Stimulated activated CD8-positive, alpha-beta memory T cell treated with anti-CD3 and anti-CD28 coated beads, Interleukin-12 subunit alpha, Interleukin-12 subunit beta, amount 100 ng/mL, for 4 hours (primary cell): ENCODE data around the gene PTPRR.
"Not testable (repeated sequence)": the region's sequence is repeated elsewhere in the genome, so short reads cannot be mapped to it uniquely, and the experiment has no call there.

Experiments
- DNase-seq: peaks from one replicate; pipeline ENCODE4 v3.0.0-alpha.2; 2020; ENCODE audit warnings: low read depth

The PTPRR gene

DNA sequence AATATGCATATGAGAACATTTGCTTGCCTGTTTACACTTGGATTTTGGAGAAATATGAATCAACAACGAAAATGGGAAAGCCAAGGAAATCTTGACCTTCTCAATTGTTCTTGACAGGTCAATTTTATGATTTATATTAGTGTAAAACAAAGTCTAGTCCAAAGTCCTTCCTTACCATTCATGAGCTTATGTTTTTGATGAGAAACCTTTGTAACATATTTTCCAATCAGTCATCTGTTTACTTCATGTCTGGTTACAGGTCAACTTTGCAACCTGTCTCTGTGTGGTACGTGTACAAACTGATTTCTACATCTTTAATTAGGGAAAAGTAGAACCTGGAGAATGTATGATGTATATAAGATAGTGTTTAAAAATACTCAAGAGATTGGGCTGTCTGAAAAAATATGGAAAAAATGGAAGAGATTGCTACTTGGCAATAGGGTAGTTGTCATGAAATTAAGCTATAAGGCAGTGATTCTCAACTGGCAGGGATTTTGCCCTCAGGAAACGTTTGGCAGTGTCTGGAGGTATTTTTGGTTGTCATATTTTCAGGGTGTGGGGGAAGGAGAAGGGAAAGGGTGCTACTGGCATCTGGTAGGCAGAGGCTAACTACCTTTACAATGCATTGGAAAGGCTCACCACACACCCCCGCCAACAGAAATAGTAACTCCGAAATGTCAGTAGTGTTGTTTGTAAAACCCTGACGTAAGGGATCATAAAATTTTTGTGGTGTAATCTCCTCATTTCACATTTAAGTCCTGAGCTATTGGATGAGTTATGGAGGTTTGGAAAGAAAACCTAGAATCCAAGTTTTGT is 172.9 kb downstream of the PTPRR start:
- DNase-seq: no peak

DNA sequence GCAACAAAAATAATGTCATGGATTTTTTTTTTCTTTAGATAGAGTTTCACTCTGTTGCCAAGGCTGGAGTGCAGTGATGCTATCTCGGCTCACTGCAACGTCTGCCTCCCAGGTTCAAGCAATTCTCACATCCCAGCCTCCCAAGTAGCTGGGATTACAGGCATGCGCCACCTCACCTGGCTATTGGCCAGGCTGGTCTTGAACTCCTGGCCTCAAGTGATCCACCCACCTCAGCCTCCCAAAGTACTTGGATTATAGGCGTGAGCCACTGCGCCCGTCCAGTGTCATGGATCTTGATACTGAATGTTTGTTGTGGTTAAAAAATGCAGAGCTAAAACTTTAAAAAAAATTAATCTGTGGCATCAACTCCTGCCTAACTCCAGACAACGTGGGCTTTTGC is 175.5 kb downstream of the PTPRR start:
- no peak for DNase-seq

GRCh38 chr12:70744178-70744577 is 176.4 kb downstream of the PTPRR start:
- no peak for DNase-seq

GRCh38 chr12:70741256-70741655 is 179.3 kb downstream of the PTPRR start:
- no peak for DNase-seq

DNA sequence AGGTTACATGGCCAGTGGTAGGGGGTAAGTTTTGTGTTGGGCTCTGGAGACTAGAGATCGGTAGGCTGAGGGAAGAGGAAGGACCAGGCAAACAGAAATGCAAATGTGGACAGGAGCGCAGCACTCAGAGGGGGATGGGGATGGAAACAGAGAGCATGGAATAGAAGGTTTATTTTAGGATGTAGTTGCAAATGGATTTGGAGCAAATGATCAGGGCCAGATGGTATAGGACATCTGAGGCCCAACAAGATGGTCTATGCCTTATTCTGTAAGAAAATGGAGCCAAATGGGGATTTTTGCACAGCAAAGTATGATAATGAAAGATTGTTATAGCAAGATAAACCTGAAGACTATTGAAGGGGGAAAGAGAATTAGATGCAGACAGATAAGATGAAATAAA is 180.8 kb downstream of the PTPRR start:
- no peak for DNase-seq

DNA sequence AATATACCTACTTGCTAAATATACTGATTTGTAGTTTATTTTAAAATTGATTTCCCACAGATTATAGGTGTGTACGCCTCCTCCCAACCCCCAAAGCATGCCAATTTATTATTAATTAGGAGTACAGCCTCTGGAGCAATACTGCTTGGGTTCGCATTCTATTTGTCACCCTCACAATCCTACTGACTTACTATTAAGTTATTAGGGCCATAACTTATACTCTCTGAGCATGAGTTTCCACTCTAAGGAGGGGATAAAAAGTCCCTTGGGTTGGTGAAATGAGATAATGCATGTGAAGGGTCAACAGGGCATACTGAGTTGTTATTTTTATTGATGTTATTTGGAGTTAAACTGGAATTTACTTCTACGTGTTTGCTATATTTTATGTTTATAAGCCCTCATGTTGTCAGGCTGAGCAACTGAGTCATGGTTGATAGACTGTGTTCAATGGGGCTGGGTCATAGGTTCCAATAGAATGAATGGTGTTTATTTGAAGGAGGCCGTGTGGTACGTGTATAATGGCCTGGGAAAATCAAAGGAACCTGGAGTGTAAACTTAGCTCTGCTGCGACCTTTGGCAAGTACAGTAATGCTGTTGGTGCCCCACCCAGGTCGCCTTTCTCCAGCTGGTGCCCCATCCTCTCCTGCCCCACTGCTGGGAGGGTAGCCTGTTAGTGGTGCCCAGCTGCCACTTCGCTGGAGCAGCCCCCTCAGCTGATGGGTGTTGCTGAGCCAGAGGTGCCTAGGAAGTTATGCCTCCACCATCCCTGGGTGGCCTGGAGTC is 184.0 kb downstream of the PTPRR start:
- no peak for DNase-seq

GRCh38 chr12:70735197-70735596 is 185.3 kb downstream of the PTPRR start:
- not testable (repeated sequence) for DNase-seq

- no peak for DNase-seq
Observed at GRCh38 chr12:70733385-70733784, 187.2 kb downstream of the PTPRR start.

- no peak for DNase-seq
Observed at GRCh38 chr12:70732287-70732686, 188.3 kb downstream of the PTPRR start.

DNA sequence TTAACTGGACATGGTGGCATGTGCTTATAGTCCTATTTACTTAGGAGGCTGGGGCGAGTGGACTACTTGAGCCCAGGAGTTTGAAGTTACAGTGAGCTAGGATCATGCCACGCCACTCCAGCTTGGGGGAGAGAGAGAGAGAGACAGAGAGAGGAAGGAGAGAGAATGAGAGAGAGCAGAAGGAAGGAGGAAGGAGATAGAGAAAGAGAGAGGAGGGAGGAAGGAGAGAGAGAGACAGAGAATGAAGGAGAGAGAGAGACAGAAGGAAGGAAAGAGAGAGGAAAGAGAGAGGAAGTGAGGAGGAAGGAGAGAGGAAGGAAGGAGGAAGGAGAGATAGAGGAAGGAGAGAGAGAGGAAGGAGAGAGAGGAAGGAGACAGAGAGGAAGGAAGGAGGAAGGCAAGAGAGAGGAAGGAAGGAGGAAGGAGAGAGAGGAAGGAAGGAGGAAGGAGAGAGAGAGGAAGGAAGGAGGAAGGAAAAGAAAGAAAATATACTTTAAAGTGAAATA is 189.8 kb downstream of the PTPRR start:
- no peak for DNase-seq

DNA sequence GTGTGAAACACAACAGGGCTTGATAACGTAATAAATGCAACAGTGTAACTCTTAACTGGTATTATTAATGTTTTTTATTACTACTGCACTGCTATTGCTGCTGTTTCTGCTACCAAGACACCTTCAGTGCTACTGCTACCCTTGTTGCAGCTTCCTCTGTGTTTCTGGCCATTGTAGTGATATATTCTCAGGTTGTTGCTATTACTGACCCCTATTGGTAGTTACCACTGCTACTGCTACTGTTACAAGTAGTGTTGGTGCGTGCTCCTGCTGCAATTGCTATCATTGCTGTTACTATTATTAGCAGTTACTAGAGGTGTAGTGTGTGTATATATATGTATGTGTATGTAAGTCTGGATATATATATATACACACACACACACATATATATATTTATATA is 196.1 kb downstream of the PTPRR start:
- DNase-seq: no peak

GRCh38 chr12:70722584-70723343 is 197.8 kb downstream of the PTPRR start:
- DNase-seq: no peak

GRCh38 chr12:70721656-70722357 is 198.7 kb downstream of the PTPRR start:
- no peak for DNase-seq

GRCh38 chr12:70721216-70721615 is 199.3 kb downstream of the PTPRR start:
- no peak for DNase-seq

GRCh38 chr12:70719672-70720420 is 200.7 kb downstream of the PTPRR start:
- no peak for DNase-seq

- no peak for DNase-seq
Observed at GRCh38 chr12:70719071-70719470, 201.5 kb downstream of the PTPRR start.

GRCh38 chr12:70711831-70712230 is 208.7 kb downstream of the PTPRR start:
- DNase-seq: no peak

DNA sequence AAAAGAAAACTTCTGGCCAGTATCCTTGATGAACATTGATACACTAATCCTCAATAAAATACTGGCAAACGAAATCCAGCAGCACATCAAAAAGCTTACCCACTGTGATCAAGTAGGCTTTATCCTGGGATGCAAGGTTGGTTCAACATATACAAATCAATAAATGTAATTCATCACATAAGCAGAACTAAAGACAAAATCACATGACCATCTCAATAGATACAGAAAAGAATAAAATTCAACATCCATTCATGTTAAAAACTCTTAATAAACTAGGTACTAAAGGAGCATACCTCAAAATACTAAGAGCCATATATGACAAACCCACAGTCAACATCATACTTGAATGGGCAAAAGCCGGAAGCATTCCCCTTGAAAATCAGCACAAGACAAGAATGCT is 211.5 kb downstream of the PTPRR start:
- DNase-seq: no peak

- no peak for DNase-seq
Observed at GRCh38 chr12:70706611-70707010, 213.9 kb downstream of the PTPRR start.

DNA sequence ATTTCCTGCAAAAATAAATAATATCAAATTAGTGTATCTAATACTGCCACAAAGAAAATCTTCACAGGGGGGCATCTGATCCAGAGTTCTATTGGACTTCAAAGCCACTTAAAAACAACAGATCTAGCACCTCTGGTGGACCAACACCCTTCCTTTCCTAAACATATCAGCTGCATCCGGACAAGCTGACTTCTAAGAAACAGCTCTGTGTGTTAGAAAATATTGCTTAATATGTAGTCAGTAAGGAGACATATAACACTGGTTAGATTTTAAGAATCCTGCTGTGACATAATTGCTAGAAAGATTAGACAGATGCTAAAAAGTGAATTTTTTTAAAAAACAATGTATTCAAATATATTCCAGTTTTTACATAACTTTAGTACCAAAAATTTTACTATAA is 222.2 kb downstream of the PTPRR start:
- DNase-seq: no peak

DNA sequence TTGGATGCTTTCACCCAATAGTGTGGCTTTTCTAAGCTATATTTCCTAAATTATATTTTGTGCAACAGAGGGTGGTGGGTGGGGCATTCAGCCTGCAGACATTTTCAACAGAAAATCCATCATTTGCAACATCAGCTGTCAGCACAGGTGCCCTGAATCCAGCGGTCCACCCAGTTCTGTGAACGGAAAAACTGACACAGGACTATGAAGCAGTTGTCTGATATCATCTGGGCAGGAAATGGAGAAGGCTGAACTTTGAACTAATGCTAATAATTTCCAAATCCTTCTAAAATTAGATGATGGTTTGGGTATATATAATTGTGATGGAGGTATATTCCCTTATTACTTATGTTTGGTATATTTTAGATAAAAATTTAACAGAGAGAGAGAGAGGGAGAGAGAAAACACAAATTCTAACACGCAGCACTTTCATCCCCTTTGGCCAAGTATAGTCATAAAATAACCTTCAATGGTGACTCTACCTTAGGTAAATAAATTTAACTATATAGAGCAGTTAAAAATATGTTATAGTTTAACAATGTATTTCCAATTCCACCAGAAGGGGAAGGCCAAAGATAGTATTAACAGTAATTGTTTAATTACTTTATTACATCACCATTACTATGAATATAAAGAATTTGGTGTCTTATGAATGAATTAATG is 225.0 kb downstream of the PTPRR start:
- no peak for DNase-seq
